ENCODE data around the gene ARFRP1.

- TF ChIP-seq TAF1 (IDR thresholded peaks at IDR 0.05; ENCODE audit: borderline replicate concordance, insufficient read depth, low read length) (no peak), FOXP2 (optimal IDR thresholded peaks at IDR 0.05; ENCODE audit: borderline replicate concordance, extremely low read depth, extremely low read length, insufficient read depth) (no peak), POLR2AphosphoS5 (IDR thresholded peaks at IDR 0.05; ENCODE audit: low read depth, low read length) (no peak), REST (IDR thresholded peaks at IDR 0.05; ENCODE audit: insufficient read depth in 1 of 2, low read depth in 2 of 2, low read length in 2 of 2) (no peak), SIN3A (IDR thresholded peaks at IDR 0.05; ENCODE audit: borderline replicate concordance, insufficient read depth, low read length) (no peak)
These were observed 37.6 kb upstream of the ARFRP1 start for GRCh38 chr20:63745424-63745805.
